ENCODE measurements around the gene EIF2B2. TPM values are rescaled to one million over a fixed set of nuclear protein-coding genes. Genes with fewer than 3 reads are reported as not detected.

EIF2B2 gene
- polyA plus RNA-seq = 29.3 and 35.1 TPM in 2 replicates

GRCh38 chr14:75002392-75003249 lies at the start of gene EIF2B2:
Gene EIF2B2, plus strand, starts transcription at chr14:75002921. Its CDS starts 70 bp downstream, at chr14:75002991.

GRCh38 chr14:74955229-74956026 lies 47.3 kb upstream of the EIF2B2 start, which contains the start of gene PGF:
Gene PGF, minus strand, starts transcription at chr14:74955597. Its CDS starts 355 bp downstream, at chr14:74955242.

GRCh38 chr14:75050852-75051555 lies 48.3 kb downstream of the EIF2B2 start, which contains the start of gene MLH3:
Gene MLH3, minus strand, starts transcription at chr14:75051467. Its CDS starts 1,812 bp downstream, at chr14:75049655.

Other genes with a start within 250 kb of the EIF2B2 start
- gene YLPM1, start 239.6 kb upstream of the EIF2B2 start, polyA plus RNA-seq = 41.5 and 46.3 TPM in 2 replicates
- gene PROX2, start 126.8 kb upstream of the EIF2B2 start, polyA plus RNA-seq = 0.18 TPM in 1 of 2 replicates, not detected in the other
- gene DLST, start 121.0 kb upstream of the EIF2B2 start, polyA plus RNA-seq = 4.7 and 15.2 TPM in 2 replicates
- gene RPS6KL1, start 79.7 kb upstream of the EIF2B2 start, polyA plus RNA-seq = 7.9 and 15.2 TPM in 2 replicates
- 0.12 TPM in 1 of 2 replicates, not detected in the other for gene PGF, start 47.3 kb upstream of the EIF2B2 start, polyA plus RNA-seq
- 23.4 and 30.8 TPM in 2 replicates for gene MLH3, start 48.5 kb downstream of the EIF2B2 start, polyA plus RNA-seq
- 247 and 252 TPM in 2 replicates for gene ACYP1, start 61.1 kb downstream of the EIF2B2 start, polyA plus RNA-seq
- gene ZC2HC1C, start 66.7 kb downstream of the EIF2B2 start, polyA plus RNA-seq = 2.0 and 4.0 TPM in 2 replicates
- 4.8 and 6.6 TPM in 2 replicates for gene NEK9, start 124.1 kb downstream of the EIF2B2 start, polyA plus RNA-seq
- 182 and 221 TPM in 2 replicates for gene TMED10, start 173.7 kb downstream of the EIF2B2 start, polyA plus RNA-seq